ENCODE measurements around the gene FHIT.

GRCh38 chr3:59774634-59775033, 1476.6 kb downstream of the FHIT start:
- no peak for TF ChIP-seq CTCF (IDR thresholded peaks at IDR 0.05)
- TF ChIP-seq POLR2A (IDR thresholded peaks at IDR 0.05) = no peak

Measured in Peyer's patch (tissue), 4 donors.